GM21786 (cell line): ENCODE data around the gene TMEM253.

Experiments used
- ATAC-seq: cut with Tn5 transposase; IDR thresholded peaks from one replicate; pipeline ENCODE4 v1.9.1; 2021; ENCODE audit not compliant: unreplicated experiment

TMEM253 gene

GRCh38 chr14:21103710-21104447 lies 3.0 kb downstream of the TMEM253 start:
- ATAC-seq: peak; percentile 92

- peak; percentile 34 for ATAC-seq
Observed at GRCh38 chr14:21104448-21105060, 3.7 kb downstream of the TMEM253 start.

- no peak for ATAC-seq
Observed at GRCh38 chr14:21105095-21105494, 4.2 kb downstream of the TMEM253 start.

GRCh38 chr14:21106176-21106497 lies 5.3 kb downstream of the TMEM253 start:
- ATAC-seq: no peak

- no peak for ATAC-seq
Observed at GRCh38 chr14:21106498-21107282, 5.8 kb downstream of the TMEM253 start.

- ATAC-seq: no peak
Observed at GRCh38 chr14:21107283-21107800, 6.5 kb downstream of the TMEM253 start.

- ATAC-seq: no peak
Observed at GRCh38 chr14:21108791-21109190, 7.9 kb downstream of the TMEM253 start.

GRCh38 chr14:21109377-21110138 lies 8.7 kb downstream of the TMEM253 start:
- ATAC-seq: peak; percentile 32

- no peak for ATAC-seq
Observed at GRCh38 chr14:21112255-21112654, 11.4 kb downstream of the TMEM253 start.

GRCh38 chr14:21113369-21113768 lies 12.5 kb downstream of the TMEM253 start:
- no peak for ATAC-seq

GRCh38 chr14:21118933-21119332 lies 18.1 kb downstream of the TMEM253 start:
- ATAC-seq: no peak

GRCh38 chr14:21120686-21121085 lies 19.8 kb downstream of the TMEM253 start:
- ATAC-seq: no peak

- ATAC-seq: no peak
Observed at GRCh38 chr14:21121122-21121521, 20.3 kb downstream of the TMEM253 start.

GRCh38 chr14:21123429-21123828 lies 22.6 kb downstream of the TMEM253 start:
- no peak for ATAC-seq

GRCh38 chr14:21133901-21134300 lies 33.0 kb downstream of the TMEM253 start:
- ATAC-seq: no peak

GRCh38 chr14:21136024-21136423 lies 35.2 kb downstream of the TMEM253 start:
- no peak for ATAC-seq

GRCh38 chr14:21142357-21142756 lies 41.5 kb downstream of the TMEM253 start:
- ATAC-seq: no peak

- ATAC-seq: no peak
Observed at GRCh38 chr14:21145437-21145836, 44.6 kb downstream of the TMEM253 start.

- ATAC-seq: no peak
Observed at GRCh38 chr14:21149641-21150367, 48.9 kb downstream of the TMEM253 start.
